Fibroblast of mammary gland (primary cell): Measurements from ENCODE around the gene PRRG4.

Experiments used
- DNase-seq: peaks from one replicate; pipeline ENCODE4 v3.0.0-alpha.2; 2010; ENCODE audit warnings: low read depth
- H3K4me3 ChIP-seq: 2 replicates; pipeline ENCODE4 v1.5.1; 2011; ENCODE audit warnings: low read depth, mild to moderate bottlenecking, low read length, moderate library complexity; ENCODE audit not compliant: control insufficient read depth
- CTCF ChIP-seq: conservative IDR thresholded peaks from 2 replicates; pipeline ENCODE4 v1.5.1; 2011; ENCODE audit warnings: low read depth, low read length, inconsistent platforms; ENCODE audit not compliant: control insufficient read depth, insufficient read depth

PRRG4 gene

DNA sequence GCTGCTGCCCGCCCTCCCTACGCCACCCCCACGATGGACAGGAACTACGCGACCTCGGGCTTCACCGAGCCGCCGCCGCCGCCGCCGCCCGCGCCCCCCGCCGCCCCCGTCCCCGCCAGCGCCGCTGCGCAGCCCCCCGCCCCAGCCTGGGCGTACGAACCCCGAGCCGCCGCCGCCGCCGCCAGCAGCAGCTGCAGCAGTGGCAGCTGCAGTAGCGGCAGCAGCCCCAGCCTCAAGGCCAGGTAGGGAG lies 63.3 kb downstream of the PRRG4 start:
- DNase-seq: no peak
- no peak for TF ChIP-seq CTCF
- peak overlapping the region; percentile 86 for H3K4me3 ChIP-seq

DNA sequence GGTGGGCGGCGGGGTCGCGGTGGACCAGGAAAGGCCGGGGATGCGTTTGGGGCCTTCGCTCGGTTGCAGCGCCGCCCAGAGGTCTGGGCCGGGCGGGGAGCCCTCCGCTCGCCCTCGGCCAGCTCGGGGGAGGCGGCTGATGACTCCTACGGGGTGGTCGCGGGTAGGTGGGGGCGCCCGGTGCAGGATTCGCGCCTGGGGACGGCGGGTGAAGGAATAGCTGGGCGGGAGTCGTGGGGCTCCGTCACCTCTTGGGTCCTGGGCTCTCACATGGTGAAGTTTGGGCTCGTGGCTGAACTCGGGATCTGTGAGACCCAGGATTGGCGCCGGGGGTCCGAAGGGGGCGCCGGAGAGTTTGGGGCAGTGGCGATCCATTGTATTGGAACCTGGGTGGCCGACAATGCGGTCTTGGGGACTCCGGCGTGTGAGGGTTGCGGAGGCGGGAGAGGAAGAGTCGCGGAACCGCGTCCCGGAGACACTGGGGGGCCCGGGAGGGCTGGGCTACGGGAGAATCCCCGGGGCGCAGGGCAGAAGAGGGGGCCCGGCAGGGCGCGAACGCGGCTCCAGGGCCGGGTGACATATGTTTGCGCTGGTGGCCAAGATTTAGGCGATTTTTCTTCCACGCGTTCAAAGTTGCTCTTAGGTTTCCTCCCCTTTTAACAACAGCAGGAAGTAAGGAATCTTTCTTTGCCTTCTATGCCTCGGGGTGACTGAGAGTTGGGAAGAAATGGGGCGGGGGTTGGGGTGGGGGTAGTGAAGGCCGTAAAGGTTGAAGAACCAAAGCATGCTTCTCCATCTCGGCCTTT lies 63.8 kb downstream of the PRRG4 start:
- DNase-seq: peak; percentile 20
- TF ChIP-seq CTCF: peak; percentile 20
- H3K4me3 ChIP-seq: peak overlapping the region; percentile 86

GRCh38 chr11:32894149-32894827 lies 64.6 kb downstream of the PRRG4 start:
- peak; percentile 90 for DNase-seq
- peak overlapping the region; percentile 86 for H3K4me3 ChIP-seq

GRCh38 chr11:32894921-32895320 lies 65.2 kb downstream of the PRRG4 start:
- DNase-seq: no peak
- peak overlapping the region; percentile 86 for H3K4me3 ChIP-seq
- no peak for TF ChIP-seq CTCF

More at GRCh38 chr11:32894149-32894827, 64.6 kb downstream of the PRRG4 start:
- no peak for TF ChIP-seq CTCF

DNA sequence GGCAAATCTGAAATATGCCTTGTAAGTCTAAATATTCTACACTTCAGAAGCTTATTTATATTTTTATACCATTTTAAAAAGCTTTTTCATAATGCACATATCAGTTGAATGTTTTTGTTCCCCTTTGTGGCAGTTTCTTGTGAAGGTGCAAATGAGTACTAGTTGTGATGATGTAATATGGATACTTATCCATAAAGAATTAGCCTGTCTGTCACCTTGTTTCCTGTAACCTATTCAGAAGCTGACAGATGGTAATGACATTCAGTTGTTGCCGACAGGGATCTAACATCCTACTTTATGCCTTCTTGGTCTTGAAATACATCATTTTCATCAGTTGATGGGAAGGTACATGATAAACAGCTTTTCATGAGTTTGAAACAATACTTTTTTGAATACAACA lies 65.7 kb downstream of the PRRG4 start:
- H3K4me3 ChIP-seq: no peak overlapping the region
- TF ChIP-seq CTCF: no peak
- no peak for DNase-seq

DNA sequence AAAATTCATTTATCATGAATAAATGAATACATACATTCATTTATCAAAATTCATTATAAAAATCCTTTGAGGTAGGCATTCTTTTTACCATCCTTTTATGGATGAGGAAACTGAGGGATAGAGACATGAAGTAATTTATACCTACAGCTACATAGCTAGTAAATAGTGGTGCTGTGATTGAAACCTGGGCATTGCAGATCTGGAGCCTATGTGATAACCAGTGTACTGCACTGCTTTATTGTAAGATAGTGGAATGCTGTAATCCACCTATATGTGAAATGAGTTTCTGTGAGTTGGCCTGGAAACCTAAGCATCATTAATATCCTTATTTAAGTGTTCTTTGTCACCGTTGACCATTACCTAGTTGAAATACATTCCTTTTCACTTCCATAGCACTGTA lies 67.4 kb downstream of the PRRG4 start:
- no peak overlapping the region for H3K4me3 ChIP-seq
- no peak for TF ChIP-seq CTCF
- no peak for DNase-seq
